Right lobe of liver (tissue), 6 donors: ENCODE measurements around the gene TEF. TPM values are rescaled to one million over a fixed set of nuclear protein-coding genes. Genes with fewer than 3 reads are reported as not detected.

Source experiments
- ATAC-seq, 4 donors: fragments of 200-7000 bp; cut with Tn5 transposase; one replicate each; pipeline ENCODE4 v1.9.1; 2020; ENCODE audit warnings: mild to moderate bottlenecking in 4 of 4, moderate library complexity in 4 of 4
- DNase-seq, 3 donors: peaks; one replicate each; pipeline ENCODE4 v3.0.0-alpha.2; 2020
- H3K27ac ChIP-seq, 3 donors: fragments of 200-600 bp; one replicate each; pipeline ENCODE4 v1.8.0; 2022
- H3K27me3 ChIP-seq, 2 donors: fragments of 200-600 bp; one replicate each; pipeline ENCODE4 v1.8.0; 2022
- H3K36me3 ChIP-seq, 4 donors: fragments of 200-600 bp; sonication (generic) in 1 of 4; one replicate each; pipeline versions ENCODE4 v1.5.1 to v1.8.0; 2017 to 2022; ENCODE audit warnings: control low read depth in 1 of 4
- H3K4me1 ChIP-seq, 4 donors: fragments of 200-600 bp; sonication (generic) in 1 of 4; one replicate each; pipeline versions ENCODE4 v1.5.1 to v1.8.0; 2017 to 2022; ENCODE audit warnings: control low read depth in 1 of 4
- H3K4me3 ChIP-seq, 3 donors: fragments of 200-600 bp; one replicate each; pipeline ENCODE4 v1.8.0; 2022
- H3K9me3 ChIP-seq, 4 donors: fragments of 200-600 bp; sonication (generic) in 1 of 4; one replicate each; pipeline versions ENCODE4 v1.5.1 to v1.8.0; 2017 to 2022; ENCODE audit warnings: control low read depth in 1 of 4
- POLR2A ChIP-seq: fragments of 450-650 bp; IDR thresholded peaks from one replicate; pipeline ENCODE4 v1.6.1; 2017; ENCODE audit warnings: antibody characterized with exemption, mild to moderate bottlenecking
- WGBS: methylation state at CpG from one replicate; pipeline ENCODE4 v1.1.6; 2018; ENCODE audit warnings: low coverage, low lambda C conversion rate; ENCODE audit not compliant: insufficient coverage; ENCODE audit errors: missing lambda C conversion rate; 5-methylcytosine and 5-hydroxymethylcytosine counted together
- intact Hi-C, 2 donors: fragments of 100-400 bp; cut with DNase I; formaldehyde crosslinking; loops; one replicate each; pipeline versions ENCODE4 v1.11.2 to v1.14.1; 2022
- total RNA-seq, 6 experiments: library from RNA; depleted of rRNA in 2 of 6; stranded (reverse); fragments of >200 nt in 2 of 6; fragmentation: NEBNext Ultra II Directional in 3 of 6; extraction: Animal tissue kit (Norgen Biotek cat#: 25700) in 3 of 6; gene quantifications; one replicate each; pipeline versions ENCODE4 v1.1.0 to v1.2.4, GENCODE V29; 2016 to 2023
- TF ChIP-seq, protein P1 (sequence below), 4 donors: fragments of 200-600 bp in 3 of 4; fragments of 450-650 bp in 1 of 4; IDR thresholded peaks; one replicate each; pipeline versions ENCODE4 v1.5.1 to v1.8.0; 2016 to 2022; ENCODE audit warnings: antibody characterized with exemption in 4 of 4, mild to moderate bottlenecking in 2 of 4
- donor health status: DM: no; HTN: yes; CAD: no.
- donor health status: DM: no; HTN: no; CAD: no.
- donor health status: DM: no; HTN: no; CAD: no.
- donor health status: DM: no; HTN: yes; CAD: no.
- donor health status: DM: no; HTN: yes; CAD: no.

The TEF gene
- total RNA-seq, 6 experiments from 2014 or later = 6.1 to 28.9 (median 15.5) TPM

DNA sequence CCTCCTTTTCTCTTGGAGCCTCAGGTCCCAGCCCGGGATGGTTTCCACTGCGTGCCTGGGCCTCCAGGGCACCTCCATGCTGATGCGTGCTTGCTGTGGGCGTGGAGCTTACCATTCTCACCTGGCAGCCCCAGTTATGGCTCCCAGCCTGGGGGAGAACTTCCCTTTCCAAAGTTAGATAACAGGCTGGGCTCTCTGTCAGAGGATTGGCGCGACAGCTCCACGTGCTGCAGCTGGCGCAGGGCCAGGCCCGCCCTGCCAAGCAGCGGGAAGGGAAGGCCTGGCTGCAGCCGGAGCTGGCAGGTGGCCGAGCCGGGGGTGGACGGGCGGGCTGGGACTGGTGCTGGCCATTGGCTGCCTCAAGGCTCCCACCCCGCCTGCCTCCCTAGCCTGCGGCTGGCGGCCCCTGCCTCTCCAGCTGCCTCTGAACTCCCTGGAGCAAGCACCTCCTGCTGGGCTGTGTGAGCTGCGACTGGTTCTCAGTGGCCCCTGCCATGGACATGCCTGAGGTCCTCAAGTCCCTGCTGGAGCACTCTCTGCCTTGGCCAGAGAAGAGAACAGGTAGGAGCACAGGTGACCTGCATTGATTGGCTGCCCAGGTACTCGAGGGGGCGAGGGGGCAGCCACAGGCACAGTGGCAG lies 14.6 kb upstream of the TEF start:
- ATAC-seq = peak; percentile 88 to 94 (median 92)
- TF ChIP-seq, protein P1, sequence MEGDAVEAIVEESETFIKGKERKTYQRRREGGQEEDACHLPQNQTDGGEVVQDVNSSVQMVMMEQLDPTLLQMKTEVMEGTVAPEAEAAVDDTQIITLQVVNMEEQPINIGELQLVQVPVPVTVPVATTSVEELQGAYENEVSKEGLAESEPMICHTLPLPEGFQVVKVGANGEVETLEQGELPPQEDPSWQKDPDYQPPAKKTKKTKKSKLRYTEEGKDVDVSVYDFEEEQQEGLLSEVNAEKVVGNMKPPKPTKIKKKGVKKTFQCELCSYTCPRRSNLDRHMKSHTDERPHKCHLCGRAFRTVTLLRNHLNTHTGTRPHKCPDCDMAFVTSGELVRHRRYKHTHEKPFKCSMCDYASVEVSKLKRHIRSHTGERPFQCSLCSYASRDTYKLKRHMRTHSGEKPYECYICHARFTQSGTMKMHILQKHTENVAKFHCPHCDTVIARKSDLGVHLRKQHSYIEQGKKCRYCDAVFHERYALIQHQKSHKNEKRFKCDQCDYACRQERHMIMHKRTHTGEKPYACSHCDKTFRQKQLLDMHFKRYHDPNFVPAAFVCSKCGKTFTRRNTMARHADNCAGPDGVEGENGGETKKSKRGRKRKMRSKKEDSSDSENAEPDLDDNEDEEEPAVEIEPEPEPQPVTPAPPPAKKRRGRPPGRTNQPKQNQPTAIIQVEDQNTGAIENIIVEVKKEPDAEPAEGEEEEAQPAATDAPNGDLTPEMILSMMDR (IDR thresholded peaks at IDR 0.05) = peak; percentile 13 to 45 (median 27)
- peak; percentile 85 for TF ChIP-seq POLR2A
- DNase-seq = peak; percentile 98 to 99 (median 98)

DNA sequence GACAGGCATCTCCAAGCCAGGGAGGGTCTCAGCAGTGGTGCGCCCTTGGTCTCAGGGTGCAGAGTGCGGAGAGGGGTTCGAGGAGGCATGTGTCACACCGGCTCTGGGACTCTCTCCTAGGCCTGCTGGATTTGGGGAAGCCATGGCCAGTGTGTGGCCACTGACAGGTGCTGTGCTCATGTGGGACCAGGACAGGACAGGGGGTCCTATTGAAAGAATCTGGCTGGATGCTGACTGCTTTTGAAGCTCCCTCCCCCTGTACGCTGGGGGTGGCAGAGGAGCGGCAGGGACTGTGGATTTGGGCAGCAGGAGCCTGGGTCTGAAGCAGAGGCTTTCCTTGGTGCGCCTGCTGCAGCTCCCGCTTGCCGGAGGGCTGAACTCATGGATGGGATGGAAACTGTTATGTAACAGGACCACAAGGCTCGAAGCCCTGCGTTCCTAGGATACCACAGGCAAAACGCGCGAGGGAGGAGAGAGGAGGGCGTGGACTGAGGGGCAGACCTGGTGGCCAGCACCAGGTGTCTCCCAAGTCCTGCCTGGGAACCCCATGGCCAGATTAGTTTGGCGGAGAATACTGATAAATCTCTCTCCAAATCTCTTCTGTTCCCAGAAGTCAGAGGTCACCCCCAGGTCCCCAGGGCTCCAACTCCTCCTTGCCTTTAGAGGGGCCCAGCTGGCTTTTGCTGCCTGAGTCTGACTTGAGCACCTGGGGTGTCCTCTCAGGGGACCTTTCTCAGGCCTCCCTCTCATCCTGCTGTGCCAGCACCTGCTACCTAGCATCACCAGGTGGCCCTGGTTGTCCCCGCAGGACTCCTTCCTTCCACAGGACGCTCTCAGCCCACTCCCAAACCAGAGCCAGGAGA lies 13.8 kb upstream of the TEF start:
- intact Hi-C loops = no loop called here
- DNase-seq = peak in 2 of 3 donors; percentile 74 to 77
- ATAC-seq = peak; percentile 36 to 60 (median 55)

More for the DNA sequence above, 14.6 kb upstream of the TEF start:
- peak overlapping the region in 2 of 3 donors; percentile 72 to 81 for H3K27ac ChIP-seq
- H3K9me3 ChIP-seq = no peaks in the 10 kb centered on the region
- intact Hi-C loops = no loop called here
- 0% methylated on average over 6 of the region's 21 CpGs for WGBS
- no peaks in the 10 kb centered on the region for H3K36me3 ChIP-seq
- no peaks in the 10 kb centered on the region for H3K27me3 ChIP-seq
- peaks cover 0 to 25% (median 9%) of the 10 kb centered on the region in 4 donors for H3K4me1 ChIP-seq
- peak overlapping the region; percentile 40 to 71 (median 66) for H3K4me3 ChIP-seq

DNA sequence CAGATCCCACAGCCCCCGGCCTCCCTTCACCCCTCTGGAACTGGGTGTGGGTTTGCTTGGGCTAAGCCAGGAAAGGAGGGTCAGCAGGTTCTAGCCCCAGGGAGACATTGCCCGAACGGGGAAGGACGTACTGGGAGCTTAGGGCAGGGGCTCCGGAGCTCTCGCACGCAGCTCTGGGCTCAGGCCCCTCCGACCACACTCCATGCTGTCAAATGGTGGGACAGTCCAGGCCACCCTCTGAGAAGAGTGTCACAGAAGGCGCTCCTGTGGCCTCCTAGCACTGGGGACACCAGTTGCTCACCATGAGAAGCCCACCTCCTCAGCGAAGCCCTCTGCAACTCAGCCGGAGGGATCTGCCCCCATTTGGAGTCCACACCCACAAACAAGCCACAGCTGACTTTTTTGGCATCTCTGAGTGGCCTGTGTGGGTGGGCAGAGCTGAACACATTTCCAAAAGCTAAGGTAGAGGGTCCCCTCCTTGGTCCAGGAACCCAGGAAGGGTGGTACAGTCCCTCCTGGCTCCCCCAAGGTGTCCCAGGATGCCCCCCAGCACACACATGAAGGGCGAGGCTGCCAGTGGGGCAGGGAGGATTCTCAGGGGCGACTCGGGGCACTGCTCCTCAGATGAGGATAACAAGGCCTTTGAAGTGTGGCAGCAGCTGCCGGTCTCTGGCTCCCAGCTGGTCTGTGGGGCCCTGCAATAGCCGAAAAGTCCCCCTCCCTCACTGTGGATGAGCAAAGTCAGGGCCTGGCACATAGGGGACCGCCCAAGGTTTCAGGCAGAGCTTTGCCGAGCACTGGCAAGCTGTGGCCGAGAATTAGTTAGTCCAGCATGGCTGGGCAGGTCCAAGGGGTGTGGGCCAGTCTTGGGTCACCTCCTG lies 13.0 kb upstream of the TEF start:
- peaks cover 0 to 7% (median 0%) of the 10 kb centered on the region in 4 donors for H3K36me3 ChIP-seq
- H3K9me3 ChIP-seq = no peaks in the 10 kb centered on the region
- no peak for ATAC-seq
- intact Hi-C loops = no loop called here
- no peaks in the 10 kb centered on the region for H3K27me3 ChIP-seq
- no peak for TF ChIP-seq POLR2A
- TF ChIP-seq, protein P1 (IDR thresholded peaks at IDR 0.05) = no peak
- DNase-seq = no peak
- H3K27ac ChIP-seq = peak overlapping the region in 2 of 3 donors; percentile 72 to 81
- no CpG with 5 or more reads among the region's 19 CpGs for WGBS
- H3K4me3 ChIP-seq = peak overlapping the region in 2 of 3 donors; percentile 66 to 71
- peaks cover 0 to 25% (median 9%) of the 10 kb centered on the region in 4 donors for H3K4me1 ChIP-seq

More for the DNA sequence above, 13.8 kb upstream of the TEF start:
- peak overlapping the region in 2 of 3 donors; percentile 72 to 81 for H3K27ac ChIP-seq
- peaks cover 0 to 7% (median 0%) of the 10 kb centered on the region in 4 donors for H3K36me3 ChIP-seq
- peak overlapping the region; percentile 40 to 71 (median 66) for H3K4me3 ChIP-seq
- H3K27me3 ChIP-seq = no peaks in the 10 kb centered on the region
- WGBS = 60% methylated on average over 1 of the region's 18 CpGs
- TF ChIP-seq, protein P1 (IDR thresholded peaks at IDR 0.05) = peak in 1 of 4 donors; percentile 5
- no peak for TF ChIP-seq POLR2A
- H3K9me3 ChIP-seq = no peaks in the 10 kb centered on the region
- H3K4me1 ChIP-seq = peaks cover 0 to 25% (median 9%) of the 10 kb centered on the region in 4 donors

DNA sequence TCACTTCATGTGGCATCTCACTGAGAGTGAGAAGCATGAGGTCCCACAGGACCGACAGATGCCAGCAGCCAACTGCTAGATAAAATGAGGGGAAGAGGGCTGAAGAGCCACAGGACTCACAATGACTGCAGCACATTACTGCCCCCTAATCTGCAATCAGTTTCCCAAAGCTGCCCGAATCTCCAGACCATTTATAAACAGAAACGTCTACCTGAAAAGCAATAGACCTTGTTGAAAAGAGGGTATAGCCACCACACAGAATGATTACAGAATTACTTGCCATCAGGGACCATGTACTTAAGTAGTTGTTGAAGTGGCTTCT lies 12.4 kb upstream of the TEF start:
- Histone ChIP-seq H3K4me1 (peaks cover 0 to 25% (median 9%) of the 10 kb centered on the region in 4 donors), H3K27ac (no peak overlapping the region), H3K4me3 (peak overlapping the region in 2 of 3 donors; percentile 66 to 71), H3K27me3 (no peaks in the 10 kb centered on the region), H3K36me3 (peaks cover 0 to 7% (median 0%) of the 10 kb centered on the region in 4 donors), H3K9me3 (no peaks in the 10 kb centered on the region)
- intact Hi-C loops = no loop called here
- ATAC-seq (no peak), DNase-seq (no peak)
- TF ChIP-seq, protein P1 (IDR thresholded peaks at IDR 0.05) = no peak
- TF ChIP-seq POLR2A = no peak
- 42% methylated on average over 2 of the region's 3 CpGs for WGBS
